ENCODE results near the gene ZNG1A. TPM values are rescaled to one million over a fixed set of nuclear protein-coding genes. Genes with fewer than 3 reads are reported as not detected.

The ZNG1A gene
- total and polyA plus RNA-seq, 9 of the 15 experiments (the other 6 are each of a cell fraction or from before 2014, with no cell fraction given) = 20.7 to 90.6 (median 41.7) TPM

DNA sequence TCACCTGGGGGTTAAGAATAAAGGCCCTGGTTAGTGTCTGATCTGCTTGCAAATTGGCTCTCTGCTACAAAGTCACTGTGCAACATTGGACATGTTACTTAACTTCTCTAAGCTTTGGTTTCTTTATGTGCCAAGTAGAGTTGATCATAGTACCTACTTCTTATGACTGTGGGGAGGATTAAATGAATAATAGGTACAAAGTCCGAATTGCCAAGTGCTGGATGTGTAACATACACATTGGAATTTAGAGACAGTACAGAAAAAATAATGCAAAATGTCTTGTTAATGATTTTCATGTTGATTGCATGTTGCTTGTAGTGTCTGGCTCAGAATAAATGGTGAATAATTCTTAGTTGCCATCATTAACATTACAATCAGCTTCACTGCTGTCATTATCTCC lies 38.0 kb upstream of the ZNG1A start:
- BruUV-seq (replicated peaks) = no TSS peak
- ChIA-PET CTCF (ENCODE audit: low intra/inter-chr PET ratio) (no interaction called here), POLR2A (interaction anchor here (0.6 to 3.4 kb wide), 5 partner anchors 9 to 69 kb away, joined by 3 to 21 read pairs (median 3); no protein-coding TSS in a partner anchor)
- peaks cover 19 to 28% of the 10 kb centered on the region in 2 experiments; a peak in 4 of 5 replicates for H3K4me1 ChIP-seq (replicated peaks in 1 of 2; ENCODE audit: control insufficient read depth in 2 of 2, insufficient read depth in 2 of 2, low read length in 2 of 2)
- TF ChIP-seq CTBP1 (IDR thresholded peaks at IDR 0.05; ENCODE audit: borderline replicate concordance) (0 out of 2 replicates have a peak, but pooled peaks have one; percentile 41), CBFB (CRISPR knock-in tag; IDR thresholded peaks at IDR 0.05) (no peak), KLF10 (CRISPR knock-in tag; IDR thresholded peaks at IDR 0.05) (no peak)
- TF ChIP-seq, protein P1, sequence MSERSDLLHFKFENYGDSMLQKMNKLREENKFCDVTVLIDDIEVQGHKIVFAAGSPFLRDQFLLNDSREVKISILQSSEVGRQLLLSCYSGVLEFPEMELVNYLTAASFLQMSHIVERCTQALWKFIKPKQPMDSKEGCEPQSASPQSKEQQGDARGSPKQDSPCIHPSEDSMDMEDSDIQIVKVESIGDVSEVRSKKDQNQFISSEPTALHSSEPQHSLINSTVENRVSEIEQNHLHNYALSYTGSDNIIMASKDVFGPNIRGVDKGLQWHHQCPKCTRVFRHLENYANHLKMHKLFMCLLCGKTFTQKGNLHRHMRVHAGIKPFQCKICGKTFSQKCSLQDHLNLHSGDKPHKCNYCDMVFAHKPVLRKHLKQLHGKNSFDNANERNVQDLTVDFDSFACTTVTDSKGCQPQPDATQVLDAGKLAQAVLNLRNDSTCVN (CRISPR knock-in tag; IDR thresholded peaks at IDR 0.05) = no peak
- no peak overlapping the region; the same call in 2 of the 3 replicates for H3K27ac ChIP-seq (ENCODE audit: extremely low read depth, low read depth, low read length)
- H4K20me1 ChIP-seq (replicated peaks; ENCODE audit: control insufficient read depth, insufficient read depth, low read length) = no peaks in the 10 kb centered on the region
- no peaks in the 10 kb centered on the region for H3K9me3 ChIP-seq (replicated peaks; ENCODE audit: control insufficient read depth, insufficient read depth, low read depth, low read length)
- H3K9ac ChIP-seq (ENCODE audit: insufficient read depth in 1 of 2, low read depth in 2 of 2, low read length in 2 of 2) = peak overlapping the region; percentile 1 to 67; a peak in 1 of 4 replicates
- peaks cover 40% of the 10 kb centered on the region for H3K79me2 ChIP-seq (ENCODE audit: control insufficient read depth, insufficient read depth, low read length)
- intact Hi-C loops (cut with micrococcal nuclease) (loop anchor here (5.0 to 10.0 kb wide), 2 partner anchors 35 to 88 kb away; no protein-coding TSS in a partner anchor), in situ Hi-C loops (cut with MboI) (no loop called here)
- DNase-seq (ENCODE audit: extremely low read depth in 1 of 4, low spot score in 3 of 4) (no peak), ATAC-seq (no peak), FAIRE-seq (no peak)
- H3K4me2 ChIP-seq (ENCODE audit: insufficient read depth, low read length) = peak overlapping the region; percentile 81
- peak overlapping the region; percentile 57; the same call in 1 of the 2 replicates for H3K4me3 ChIP-seq
- no peaks in the 10 kb centered on the region for H3K27me3 ChIP-seq (ENCODE audit: control insufficient read depth in 2 of 2, insufficient read depth in 2 of 2, low read length in 2 of 2)
- H2AFZ ChIP-seq (ENCODE audit: low read depth, low read length) = no peak overlapping the region
- no peaks in the 10 kb centered on the region for H3K36me3 ChIP-seq (ENCODE audit: control insufficient read depth, insufficient read depth, low read length)
- no peaks in the 10 kb centered on the region for H3K9me1 ChIP-seq (ENCODE audit: control insufficient read depth, insufficient read depth, low read length)
- 36% methylated on average over 1 of the region's 1 CpG for WGBS (ENCODE audit: insufficient coverage, low coverage, missing lambda C conversion rate)
